ENCODE measurements around the gene YKT6.

- no peak for TF ChIP-seq CTCF (IDR thresholded peaks at IDR 0.05)
- TF ChIP-seq POLR2A (IDR thresholded peaks at IDR 0.05): no peak
Measured at GRCh38 chr7:44159824-44160630, 40.8 kb upstream of the YKT6 start.

Data from testis (tissue), 2 donors.